ENCODE data around the gene SCARB1.
A peak's percentile ranks its signal among the peaks of the same experiment; 100 is the strongest.

Gene SCARB1

DNA sequence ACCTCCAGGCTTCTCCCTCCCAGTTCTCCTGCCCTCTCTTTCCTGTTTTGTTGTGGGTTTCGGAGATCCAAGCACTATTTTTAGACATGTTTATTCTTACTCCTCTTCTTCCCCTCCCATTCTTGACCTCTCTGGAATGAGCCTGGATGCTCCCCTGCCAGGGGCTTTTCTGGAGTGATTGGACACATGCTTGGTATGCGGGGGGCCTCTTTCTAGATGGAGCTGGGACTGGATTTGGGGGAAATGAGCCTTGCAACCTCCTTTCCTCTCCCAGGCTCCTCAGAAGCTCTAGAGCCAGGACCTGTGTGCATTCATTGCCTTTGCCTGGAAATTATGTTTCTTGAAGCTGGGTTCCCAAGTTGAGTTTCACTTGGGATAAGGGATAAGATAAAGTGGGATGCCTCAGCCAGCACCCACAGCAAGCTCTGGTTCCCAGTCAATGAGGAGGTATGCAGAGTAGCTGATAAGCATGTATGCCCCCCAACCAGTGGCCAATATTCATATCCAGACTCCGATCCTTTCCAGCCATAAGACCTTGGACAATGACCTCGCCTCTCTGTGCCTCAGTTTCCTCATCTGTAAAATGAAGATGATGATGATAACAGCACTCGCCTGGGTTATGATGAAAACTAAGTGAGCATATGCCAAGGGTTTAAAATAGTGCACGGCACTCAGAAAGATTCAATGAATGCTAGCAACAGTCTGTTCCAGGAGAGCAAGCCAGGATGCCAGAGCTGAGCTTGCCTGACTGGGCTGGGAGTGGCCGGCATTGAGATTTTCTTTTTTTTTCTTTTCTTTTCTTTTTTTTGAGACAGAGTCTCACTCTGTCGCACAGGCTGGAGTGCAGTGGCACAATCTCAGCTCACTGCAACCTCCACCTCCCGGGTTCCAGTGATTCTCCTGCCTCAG lies 97.8 kb downstream of the SCARB1 start:
- no peak overlapping the region for H3K27ac ChIP-seq (replicated peaks)
- H3K27me3 ChIP-seq (ENCODE audit: insufficient read depth, poor library complexity, severe bottlenecking), result no peaks in the 10 kb centered on the region

DNA sequence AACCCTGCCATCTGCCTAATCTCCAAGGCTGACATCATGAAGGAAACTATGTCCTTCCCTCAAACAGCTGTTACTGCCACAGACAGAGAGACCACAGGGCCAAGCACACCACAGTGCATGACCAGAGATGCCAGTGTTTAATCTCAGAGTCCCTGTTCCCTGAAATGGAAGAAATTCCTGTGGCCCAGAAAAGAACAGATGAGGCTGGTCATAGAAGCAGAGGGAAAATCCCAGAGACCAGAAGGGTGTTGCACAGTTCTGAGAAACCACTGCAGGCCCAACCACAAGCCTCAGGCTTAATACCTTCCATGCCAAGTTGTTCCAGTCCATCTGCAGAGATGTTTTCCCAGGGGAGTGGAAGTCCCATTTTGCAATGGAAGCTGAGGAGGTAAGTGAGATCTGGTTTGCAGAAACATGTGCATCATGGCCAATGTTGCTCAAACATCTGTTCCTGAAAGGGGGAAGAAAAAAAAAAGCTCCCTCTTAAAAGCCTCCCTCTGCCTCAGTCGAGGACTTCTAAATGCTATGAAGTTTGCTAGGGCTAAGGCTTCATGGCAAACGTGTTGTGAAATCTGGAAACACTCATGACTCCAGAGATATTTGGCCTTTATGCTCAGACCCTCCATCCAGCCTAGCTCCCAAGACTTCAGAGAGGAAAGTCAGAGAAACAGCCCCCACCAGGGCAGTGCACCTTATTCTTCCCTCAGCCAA lies 98.6 kb downstream of the SCARB1 start:
- TF ChIP-seq POLR2AphosphoS5 (IDR thresholded peaks at IDR 0.05; ENCODE audit: low read depth), result peak; percentile 52; the same call in 1 of the 2 replicates
- TF ChIP-seq, protein P1, sequence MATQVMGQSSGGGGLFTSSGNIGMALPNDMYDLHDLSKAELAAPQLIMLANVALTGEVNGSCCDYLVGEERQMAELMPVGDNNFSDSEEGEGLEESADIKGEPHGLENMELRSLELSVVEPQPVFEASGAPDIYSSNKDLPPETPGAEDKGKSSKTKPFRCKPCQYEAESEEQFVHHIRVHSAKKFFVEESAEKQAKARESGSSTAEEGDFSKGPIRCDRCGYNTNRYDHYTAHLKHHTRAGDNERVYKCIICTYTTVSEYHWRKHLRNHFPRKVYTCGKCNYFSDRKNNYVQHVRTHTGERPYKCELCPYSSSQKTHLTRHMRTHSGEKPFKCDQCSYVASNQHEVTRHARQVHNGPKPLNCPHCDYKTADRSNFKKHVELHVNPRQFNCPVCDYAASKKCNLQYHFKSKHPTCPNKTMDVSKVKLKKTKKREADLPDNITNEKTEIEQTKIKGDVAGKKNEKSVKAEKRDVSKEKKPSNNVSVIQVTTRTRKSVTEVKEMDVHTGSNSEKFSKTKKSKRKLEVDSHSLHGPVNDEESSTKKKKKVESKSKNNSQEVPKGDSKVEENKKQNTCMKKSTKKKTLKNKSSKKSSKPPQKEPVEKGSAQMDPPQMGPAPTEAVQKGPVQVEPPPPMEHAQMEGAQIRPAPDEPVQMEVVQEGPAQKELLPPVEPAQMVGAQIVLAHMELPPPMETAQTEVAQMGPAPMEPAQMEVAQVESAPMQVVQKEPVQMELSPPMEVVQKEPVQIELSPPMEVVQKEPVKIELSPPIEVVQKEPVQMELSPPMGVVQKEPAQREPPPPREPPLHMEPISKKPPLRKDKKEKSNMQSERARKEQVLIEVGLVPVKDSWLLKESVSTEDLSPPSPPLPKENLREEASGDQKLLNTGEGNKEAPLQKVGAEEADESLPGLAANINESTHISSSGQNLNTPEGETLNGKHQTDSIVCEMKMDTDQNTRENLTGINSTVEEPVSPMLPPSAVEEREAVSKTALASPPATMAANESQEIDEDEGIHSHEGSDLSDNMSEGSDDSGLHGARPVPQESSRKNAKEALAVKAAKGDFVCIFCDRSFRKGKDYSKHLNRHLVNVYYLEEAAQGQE (IDR thresholded peaks at IDR 0.05; ENCODE audit: insufficient replicate concordance, low read depth), result no peak
- H3K27ac ChIP-seq (replicated peaks), result no peak overlapping the region
- H3K27me3 ChIP-seq (ENCODE audit: insufficient read depth, poor library complexity, severe bottlenecking), result no peaks in the 10 kb centered on the region
- H3K4me3 ChIP-seq (replicated peaks; ENCODE audit: insufficient read depth, low read length), result no peak overlapping the region
- DNase-seq (ENCODE audit: low read depth in 1 of 2, low spot score in 1 of 2), result no peak

More for the DNA sequence above, 97.8 kb downstream of the SCARB1 start:
- no peak for DNase-seq (ENCODE audit: low read depth in 1 of 2, low spot score in 1 of 2)
- no peak overlapping the region for H3K4me3 ChIP-seq (replicated peaks; ENCODE audit: insufficient read depth, low read length)
- TF ChIP-seq, protein P1 (IDR thresholded peaks at IDR 0.05; ENCODE audit: insufficient replicate concordance, low read depth), result no peak
- TF ChIP-seq POLR2AphosphoS5 (IDR thresholded peaks at IDR 0.05; ENCODE audit: low read depth), result no peak
- TF ChIP-seq GABPA (IDR thresholded peaks at IDR 0.05; ENCODE audit: low read depth), result no peak
- TF ChIP-seq SPI1 (IDR thresholded peaks at IDR 0.05; ENCODE audit: borderline replicate concordance, low read depth), result no peak
- TF ChIP-seq CTCF (IDR thresholded peaks at IDR 0.05; ENCODE audit: insufficient read depth, low read length), result no peak

DNA sequence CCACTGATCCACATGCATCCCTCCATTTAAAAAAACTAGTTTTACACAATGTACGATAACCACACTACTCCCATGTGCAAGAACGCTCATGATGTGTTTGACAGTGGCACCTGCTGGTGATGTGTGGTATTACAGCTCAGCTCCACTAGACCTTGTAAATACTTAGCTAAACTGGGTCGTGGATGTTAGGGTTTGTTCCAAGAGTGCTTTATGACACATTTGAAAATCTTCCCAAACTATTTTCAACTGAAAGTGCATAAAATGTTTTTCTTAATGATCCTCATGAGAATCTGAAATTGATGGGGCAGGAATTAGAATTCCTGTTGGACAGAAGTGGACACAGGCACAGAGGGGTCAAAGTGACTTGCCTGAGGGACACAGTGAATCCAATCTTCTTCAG lies 99.2 kb downstream of the SCARB1 start:
- peak; percentile 86 for TF ChIP-seq CTCF (IDR thresholded peaks at IDR 0.05; ENCODE audit: insufficient read depth, low read length)
- no peak for TF ChIP-seq SPI1 (IDR thresholded peaks at IDR 0.05; ENCODE audit: borderline replicate concordance, low read depth)
- no peak overlapping the region for H3K4me3 ChIP-seq (replicated peaks; ENCODE audit: insufficient read depth, low read length)
- no peaks in the 10 kb centered on the region for H3K27me3 ChIP-seq (ENCODE audit: insufficient read depth, poor library complexity, severe bottlenecking)
- no peak overlapping the region for H3K27ac ChIP-seq (replicated peaks)
- peak in 1 of 2 experiments; percentile 67 for DNase-seq (ENCODE audit: low read depth in 1 of 2, low spot score in 1 of 2)

- Histone ChIP-seq H3K27me3 (ENCODE audit: insufficient read depth, poor library complexity, severe bottlenecking) (no peaks in the 10 kb centered on the region), H3K27ac (replicated peaks) (no peak overlapping the region), H3K4me3 (replicated peaks; ENCODE audit: insufficient read depth, low read length) (no peak overlapping the region)
- DNase-seq (ENCODE audit: low read depth in 1 of 2, low spot score in 1 of 2), result no peak
- no peak for TF ChIP-seq SPI1 (IDR thresholded peaks at IDR 0.05; ENCODE audit: borderline replicate concordance, low read depth)
- TF ChIP-seq GABPA (IDR thresholded peaks at IDR 0.05; ENCODE audit: low read depth), result no peak
- no peak for TF ChIP-seq CTCF (IDR thresholded peaks at IDR 0.05; ENCODE audit: insufficient read depth, low read length)
- TF ChIP-seq, protein P1 (IDR thresholded peaks at IDR 0.05; ENCODE audit: insufficient replicate concordance, low read depth), result no peak
- no peak for TF ChIP-seq POLR2AphosphoS5 (IDR thresholded peaks at IDR 0.05; ENCODE audit: low read depth)
These were observed 100.1 kb downstream of the SCARB1 start for GRCh38 chr12:124763594-124763979.

Measured in HL-60 (cell line).